ENCODE data around the gene ATP2B2. TPM values are rescaled to one million over a fixed set of nuclear protein-coding genes. Genes with fewer than 3 reads are reported as not detected.
A peak's percentile ranks its signal among the peaks of the same experiment; 100 is the strongest.
"Not testable (repeated sequence)": the region's sequence is repeated elsewhere in the genome, so short reads cannot be mapped to it uniquely, and the experiment has no call there.

Gene ATP2B2
- total RNA-seq, 1 donor from 2014 or later, result not detected

DNA sequence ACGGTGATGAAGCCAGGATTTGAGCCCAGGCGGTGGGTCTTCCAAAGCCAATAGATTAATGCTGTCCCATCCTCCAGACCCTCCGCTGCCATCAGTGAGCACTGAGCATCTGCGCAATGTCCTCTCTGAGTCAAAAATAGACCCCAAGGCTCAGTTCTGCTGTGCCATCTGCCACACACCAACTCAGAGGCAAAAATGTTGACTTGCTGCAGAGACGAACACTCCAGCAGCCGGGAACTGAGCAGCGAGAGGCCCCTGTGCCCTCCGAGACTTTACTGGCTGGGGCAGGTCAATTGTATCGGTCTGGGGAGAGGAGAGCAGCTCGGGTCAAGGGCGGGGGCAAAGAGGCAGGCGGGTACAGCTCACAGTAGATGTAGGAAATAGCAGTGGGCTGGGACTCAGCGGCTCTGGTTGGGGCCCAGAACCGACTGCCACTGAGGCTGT is 41.5 kb upstream of the ATP2B2 start:
- H3K4me1 ChIP-seq, result peaks cover 20% of the 10 kb centered on the region
- no peak for DNase-seq (ENCODE audit: low spot score)
- H3K79me2 ChIP-seq (ENCODE audit: low read depth), result no peaks in the 10 kb centered on the region
- Mint-ChIP-seq H3K9me3 (peaks cover 20% of the 10 kb centered on the region), H3K4me1 (peaks cover 48% of the 10 kb centered on the region), H3K4me3 (no peak overlapping the region), H3K27ac (peak overlapping the region; percentile 80), H3K36me3 (peaks cover 4% of the 10 kb centered on the region), H3K27me3 (ENCODE audit: insufficient read depth, low read depth) (peaks cover 25% of the 10 kb centered on the region)
- H3K4me2 ChIP-seq, result no peak overlapping the region
- no peak for TF ChIP-seq EZH2phosphoT487 (IDR thresholded peaks at IDR 0.05)
- TF ChIP-seq EZH2 (IDR thresholded peaks at IDR 0.05), result no peak
- TF ChIP-seq, protein P1, sequence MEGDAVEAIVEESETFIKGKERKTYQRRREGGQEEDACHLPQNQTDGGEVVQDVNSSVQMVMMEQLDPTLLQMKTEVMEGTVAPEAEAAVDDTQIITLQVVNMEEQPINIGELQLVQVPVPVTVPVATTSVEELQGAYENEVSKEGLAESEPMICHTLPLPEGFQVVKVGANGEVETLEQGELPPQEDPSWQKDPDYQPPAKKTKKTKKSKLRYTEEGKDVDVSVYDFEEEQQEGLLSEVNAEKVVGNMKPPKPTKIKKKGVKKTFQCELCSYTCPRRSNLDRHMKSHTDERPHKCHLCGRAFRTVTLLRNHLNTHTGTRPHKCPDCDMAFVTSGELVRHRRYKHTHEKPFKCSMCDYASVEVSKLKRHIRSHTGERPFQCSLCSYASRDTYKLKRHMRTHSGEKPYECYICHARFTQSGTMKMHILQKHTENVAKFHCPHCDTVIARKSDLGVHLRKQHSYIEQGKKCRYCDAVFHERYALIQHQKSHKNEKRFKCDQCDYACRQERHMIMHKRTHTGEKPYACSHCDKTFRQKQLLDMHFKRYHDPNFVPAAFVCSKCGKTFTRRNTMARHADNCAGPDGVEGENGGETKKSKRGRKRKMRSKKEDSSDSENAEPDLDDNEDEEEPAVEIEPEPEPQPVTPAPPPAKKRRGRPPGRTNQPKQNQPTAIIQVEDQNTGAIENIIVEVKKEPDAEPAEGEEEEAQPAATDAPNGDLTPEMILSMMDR (IDR thresholded peaks at IDR 0.05), result no peak
- no peak overlapping the region for H3K4me3 ChIP-seq
- H3K27ac ChIP-seq, result no peak overlapping the region
- peaks cover 11% of the 10 kb centered on the region for H3K9me3 ChIP-seq (ENCODE audit: low read depth)
- no peaks in the 10 kb centered on the region for H3K27me3 ChIP-seq
- no peak overlapping the region for H2AFZ ChIP-seq (replicated peaks)
- no peak overlapping the region for H3K9ac ChIP-seq
- H3F3A ChIP-seq (ENCODE audit: low read depth), result no peaks in the 10 kb centered on the region
- no peaks in the 10 kb centered on the region for H4K20me1 ChIP-seq (ENCODE audit: low read depth)
- H3K36me3 ChIP-seq, result no peaks in the 10 kb centered on the region

DNA sequence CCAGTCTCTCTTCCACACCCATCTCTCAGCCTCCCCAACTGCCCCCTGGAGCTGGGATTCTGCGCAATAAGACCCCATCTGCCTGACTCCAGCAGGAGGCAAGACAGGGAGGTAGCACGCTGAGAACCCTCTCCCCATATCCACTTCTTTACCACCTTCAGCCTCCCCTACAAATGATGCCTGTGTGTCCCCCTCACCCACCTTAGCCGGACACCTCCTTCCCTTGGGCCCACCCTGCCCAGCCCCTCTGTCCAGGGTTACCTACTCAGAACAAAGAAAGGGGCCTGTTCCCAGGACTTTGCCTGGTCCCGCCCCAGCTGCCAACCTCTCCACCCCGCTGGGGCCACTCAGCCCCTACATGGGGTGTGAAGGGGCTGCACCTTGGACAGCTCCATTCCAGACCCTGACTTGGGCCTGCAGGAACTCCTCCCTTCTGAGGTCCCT is 40.8 kb upstream of the ATP2B2 start:
- peak; percentile 50 for DNase-seq (ENCODE audit: low spot score)
- Histone ChIP-seq H3K79me2 (ENCODE audit: low read depth) (no peaks in the 10 kb centered on the region), H2AFZ (replicated peaks) (no peak overlapping the region), H3K9ac (no peak overlapping the region), H3K4me1 (peaks cover 16% of the 10 kb centered on the region), H3K4me3 (no peak overlapping the region), H3K27ac (no peak overlapping the region), H3F3A (ENCODE audit: low read depth) (no peaks in the 10 kb centered on the region), H3K9me3 (ENCODE audit: low read depth) (peaks cover 15% of the 10 kb centered on the region), H4K20me1 (ENCODE audit: low read depth) (no peaks in the 10 kb centered on the region), H3K27me3 (no peaks in the 10 kb centered on the region), H3K36me3 (no peaks in the 10 kb centered on the region), H3K4me2 (no peak overlapping the region)
- Mint-ChIP-seq H3K4me1 (peaks cover 43% of the 10 kb centered on the region), H3K27me3 (ENCODE audit: insufficient read depth, low read depth) (peaks cover 25% of the 10 kb centered on the region), H3K36me3 (peaks cover 4% of the 10 kb centered on the region), H3K27ac (no peak overlapping the region), H3K4me3 (no peak overlapping the region), H3K9me3 (peaks cover 24% of the 10 kb centered on the region)
- TF ChIP-seq EZH2 (IDR thresholded peaks at IDR 0.05) (no peak), EZH2phosphoT487 (IDR thresholded peaks at IDR 0.05) (no peak)
- TF ChIP-seq, protein P1 (IDR thresholded peaks at IDR 0.05), result no peak

DNA sequence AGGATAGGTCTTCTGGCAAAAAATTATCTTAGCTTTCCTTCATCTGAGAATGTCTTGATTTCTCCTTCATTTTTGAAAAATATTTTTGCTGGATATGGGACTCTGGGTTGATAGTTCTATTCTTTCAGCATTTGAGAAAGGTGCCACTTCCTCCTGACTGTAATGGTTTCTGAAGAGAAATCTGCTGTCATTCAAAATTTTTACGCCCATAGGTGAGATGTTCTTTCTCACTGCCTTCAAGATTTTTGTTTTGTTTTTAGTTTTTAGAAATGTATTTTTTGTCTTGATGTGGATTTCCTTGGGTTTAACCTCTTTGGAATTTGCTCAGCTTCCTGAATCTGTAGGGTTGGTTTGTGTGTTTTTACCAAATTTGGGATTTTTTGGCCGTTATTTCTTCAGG is 37.1 kb upstream of the ATP2B2 start:
- H3K9ac ChIP-seq, result no peak overlapping the region
- Mint-ChIP-seq H3K4me1 (peaks cover 11% of the 10 kb centered on the region), H3K36me3 (no peaks in the 10 kb centered on the region), H3K27ac (no peak overlapping the region), H3K9me3 (peaks cover 36% of the 10 kb centered on the region), H3K4me3 (no peak overlapping the region), H3K27me3 (ENCODE audit: insufficient read depth, low read depth) (peaks cover 11% of the 10 kb centered on the region)
- H3K4me1 ChIP-seq, result no peaks in the 10 kb centered on the region
- no peak overlapping the region for H3K4me2 ChIP-seq
- no peaks in the 10 kb centered on the region for H4K20me1 ChIP-seq (ENCODE audit: low read depth)
- H3K9me3 ChIP-seq (ENCODE audit: low read depth), result peaks cover 20% of the 10 kb centered on the region
- H3F3A ChIP-seq (ENCODE audit: low read depth), result no peaks in the 10 kb centered on the region
- no peak overlapping the region for H3K27ac ChIP-seq
- H3K36me3 ChIP-seq, result no peaks in the 10 kb centered on the region
- H3K79me2 ChIP-seq (ENCODE audit: low read depth), result no peaks in the 10 kb centered on the region
- H3K4me3 ChIP-seq, result no peak overlapping the region
- H2AFZ ChIP-seq (replicated peaks), result no peak overlapping the region
- TF ChIP-seq EZH2phosphoT487 (IDR thresholded peaks at IDR 0.05) (no peak), EZH2 (IDR thresholded peaks at IDR 0.05) (no peak)
- TF ChIP-seq, protein P1 (IDR thresholded peaks at IDR 0.05), result no peak
- DNase-seq (ENCODE audit: low spot score), result no peak
- H3K27me3 ChIP-seq, result peaks cover 5% of the 10 kb centered on the region

DNA sequence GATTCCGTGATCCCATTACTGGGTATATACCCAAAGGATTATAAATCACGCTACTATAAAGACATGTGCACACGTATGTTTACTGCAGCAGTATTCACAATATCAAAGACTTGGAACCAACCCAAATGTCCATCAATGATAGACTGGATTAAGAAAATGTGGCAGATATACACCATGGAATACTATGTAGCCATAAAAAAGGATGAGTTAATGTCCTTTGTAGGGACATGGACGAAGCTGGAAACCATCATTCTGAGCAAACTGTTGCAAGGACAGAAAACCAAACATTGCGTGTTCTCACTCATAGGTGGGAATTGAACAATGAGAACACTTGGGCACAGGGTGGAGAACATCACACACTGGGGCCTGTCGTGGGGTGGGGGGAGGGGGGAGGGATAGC is 35.0 kb upstream of the ATP2B2 start:
- not testable (repeated sequence) for H3K27me3 Mint-ChIP-seq (ENCODE audit: insufficient read depth, low read depth); H3K36me3 Mint-ChIP-seq; H3K27ac Mint-ChIP-seq; H3K4me3 Mint-ChIP-seq; H2AFZ ChIP-seq (replicated peaks); H3F3A ChIP-seq (ENCODE audit: low read depth); H3K4me1 ChIP-seq; H4K20me1 ChIP-seq (ENCODE audit: low read depth); H3K9ac ChIP-seq; H3K36me3 ChIP-seq; DNase-seq (ENCODE audit: low spot score); H3K4me3 ChIP-seq; H3K4me2 ChIP-seq; H3K4me1 Mint-ChIP-seq; H3K27ac ChIP-seq; H3K79me2 ChIP-seq (ENCODE audit: low read depth)
- peaks cover 36% of the 10 kb centered on the region for H3K9me3 Mint-ChIP-seq
- H3K9me3 ChIP-seq (ENCODE audit: low read depth), result peaks cover 20% of the 10 kb centered on the region
- H3K27me3 ChIP-seq, result peaks cover 13% of the 10 kb centered on the region
